MM.1S (cell line): ENCODE measurements around the gene OR8G1.

Experiments
- DNase-seq: peaks from one replicate; pipeline ENCODE4 v3.0.0-alpha.2; 2015
- H2AFZ ChIP-seq: fragments of 300-600 bp; sonication (generic); 2 replicates; pipeline ENCODE4 v1.6.0; 2016; ENCODE audit warnings: antibody characterized with exemption, low read length
- H3F3A ChIP-seq: fragments of 300-600 bp; sonication (generic); 2 replicates; pipeline ENCODE4 v1.6.1; 2016; ENCODE audit warnings: mild to moderate bottlenecking, antibody characterized with exemption, low read length, moderate library complexity, mixed read lengths; ENCODE audit not compliant: insufficient read depth
- H3K27ac ChIP-seq: fragments of 300-600 bp; sonication (generic); 2 replicates; pipeline ENCODE4 v1.5.1; 2016; ENCODE audit warnings: mild to moderate bottlenecking, low read length
- H3K27me3 ChIP-seq: fragments of 300-600 bp; sonication (generic); replicated peaks from 2 replicates; pipeline ENCODE4 v1.6.0; 2016; ENCODE audit warnings: low read length; ENCODE audit not compliant: insufficient read depth
- H3K36me3 ChIP-seq: fragments of 300-600 bp; sonication (generic); replicated peaks from 2 replicates; pipeline ENCODE4 v1.6.1; 2016; ENCODE audit warnings: mild to moderate bottlenecking, low read length, mixed read lengths; ENCODE audit not compliant: insufficient read depth
- H3K4me1 ChIP-seq: fragments of 300-600 bp; sonication (generic); 2 replicates; pipeline ENCODE4 v1.6.1; 2016; ENCODE audit warnings: low read length, mixed read lengths
- H3K4me2 ChIP-seq: fragments of 300-600 bp; sonication (generic); 2 replicates; pipeline ENCODE4 v1.6.0; 2016; ENCODE audit warnings: low read depth, low read length
- H3K4me3 ChIP-seq: fragments of 300-600 bp; sonication (generic); 2 replicates; pipeline ENCODE4 v1.5.1; 2016; ENCODE audit warnings: low read length, mixed read lengths
- H3K79me2 ChIP-seq: fragments of 300-600 bp; sonication (generic); 2 replicates; pipeline ENCODE4 v1.6.1; 2016; ENCODE audit warnings: mixed run types, low read length, mixed read lengths
- H3K9ac ChIP-seq: fragments of 300-600 bp; sonication (generic); 2 replicates; pipeline ENCODE4 v1.6.1; 2016; ENCODE audit warnings: low read length, mixed read lengths
- H3K9me2 ChIP-seq: fragments of 300-600 bp; sonication (generic); replicated peaks from 2 replicates; pipeline ENCODE4 v1.6.1; 2016; ENCODE audit warnings: mild to moderate bottlenecking, low read length, mixed read lengths; ENCODE audit not compliant: insufficient read depth
- H3K9me3 ChIP-seq: fragments of 300-600 bp; sonication (generic); replicated peaks from 2 replicates; pipeline ENCODE4 v1.6.1; 2016; ENCODE audit warnings: mild to moderate bottlenecking, low read length, mixed read lengths; ENCODE audit not compliant: insufficient read depth
- H4K20me1 ChIP-seq: fragments of 300-600 bp; sonication (generic); 2 replicates; pipeline ENCODE4 v1.6.1; 2016; ENCODE audit warnings: mild to moderate bottlenecking, low read length, moderate library complexity, mixed read lengths; ENCODE audit not compliant: insufficient read depth
- EZH2 ChIP-seq: fragments of 300-600 bp; sonication (generic); optimal IDR thresholded peaks from 2 replicates; pipeline ENCODE3; 2017; ENCODE audit warnings: low read depth, mild to moderate bottlenecking, antibody characterized with exemption, low read length, mixed read lengths
- EZH2phosphoT487 ChIP-seq: fragments of 300-600 bp; sonication (generic); IDR thresholded peaks from 2 replicates; pipeline ENCODE4 v1.6.1; 2018; ENCODE audit warnings: antibody characterized with exemption, low read length
- TF ChIP-seq, protein P1 (sequence below): fragments of 300-600 bp; sonication (generic); IDR thresholded peaks from 2 replicates; pipeline ENCODE4 v1.5.1; 2016; ENCODE audit warnings: antibody characterized with exemption, low read length, mixed read lengths

OR8G1 gene

DNA sequence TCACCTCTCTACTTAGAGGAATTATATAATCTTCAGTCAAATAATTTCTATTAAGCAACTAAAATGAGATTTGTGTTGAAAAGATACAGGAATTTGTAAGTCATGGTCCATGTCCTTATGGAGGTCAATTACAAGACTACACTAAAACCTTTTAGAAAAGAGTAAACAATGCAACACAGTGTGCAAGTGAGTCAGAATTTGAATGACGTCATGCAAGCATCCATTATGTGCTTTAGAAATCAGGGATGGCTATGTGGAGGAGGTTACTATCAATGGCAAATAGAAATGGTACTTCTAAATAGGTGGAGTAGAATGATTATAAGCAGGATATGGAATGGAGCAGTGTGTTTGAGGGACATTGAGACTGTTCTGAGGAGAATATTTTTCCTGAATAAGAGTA, 41.2 kb upstream of the OR8G1 start:
- no peak for DNase-seq

DNA sequence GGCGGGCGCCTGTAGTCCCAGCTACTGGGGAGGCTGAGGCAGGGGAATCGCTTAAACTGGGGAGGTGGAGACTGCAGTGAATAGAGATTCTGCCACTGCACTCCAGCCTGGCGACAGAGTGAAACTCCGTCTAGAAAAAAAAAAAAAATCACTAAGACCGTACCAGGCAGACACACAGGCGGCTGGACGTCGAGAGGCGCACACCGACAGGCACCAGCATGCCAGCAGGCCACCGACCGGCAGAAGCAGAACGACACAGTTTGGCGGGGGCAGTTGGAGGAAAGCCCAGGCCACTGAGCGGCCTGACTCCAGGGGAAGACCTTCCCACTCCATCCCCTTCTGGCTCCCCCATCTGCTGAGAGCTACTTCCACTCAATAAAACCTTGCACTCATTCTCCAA, 40.2 kb upstream of the OR8G1 start:
- no peaks in the 10 kb centered on the region for H3K9me3 ChIP-seq
- no peak overlapping the region for H3K4me3 ChIP-seq
- H4K20me1 ChIP-seq, result no peaks in the 10 kb centered on the region
- TF ChIP-seq EZH2phosphoT487, result no peak
- TF ChIP-seq, protein P1, sequence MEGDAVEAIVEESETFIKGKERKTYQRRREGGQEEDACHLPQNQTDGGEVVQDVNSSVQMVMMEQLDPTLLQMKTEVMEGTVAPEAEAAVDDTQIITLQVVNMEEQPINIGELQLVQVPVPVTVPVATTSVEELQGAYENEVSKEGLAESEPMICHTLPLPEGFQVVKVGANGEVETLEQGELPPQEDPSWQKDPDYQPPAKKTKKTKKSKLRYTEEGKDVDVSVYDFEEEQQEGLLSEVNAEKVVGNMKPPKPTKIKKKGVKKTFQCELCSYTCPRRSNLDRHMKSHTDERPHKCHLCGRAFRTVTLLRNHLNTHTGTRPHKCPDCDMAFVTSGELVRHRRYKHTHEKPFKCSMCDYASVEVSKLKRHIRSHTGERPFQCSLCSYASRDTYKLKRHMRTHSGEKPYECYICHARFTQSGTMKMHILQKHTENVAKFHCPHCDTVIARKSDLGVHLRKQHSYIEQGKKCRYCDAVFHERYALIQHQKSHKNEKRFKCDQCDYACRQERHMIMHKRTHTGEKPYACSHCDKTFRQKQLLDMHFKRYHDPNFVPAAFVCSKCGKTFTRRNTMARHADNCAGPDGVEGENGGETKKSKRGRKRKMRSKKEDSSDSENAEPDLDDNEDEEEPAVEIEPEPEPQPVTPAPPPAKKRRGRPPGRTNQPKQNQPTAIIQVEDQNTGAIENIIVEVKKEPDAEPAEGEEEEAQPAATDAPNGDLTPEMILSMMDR, result no peak
- no peak for TF ChIP-seq EZH2
- DNase-seq, result no peak
- H3K4me1 ChIP-seq, result no peaks in the 10 kb centered on the region
- H2AFZ ChIP-seq, result no peak overlapping the region
- H3K27me3 ChIP-seq, result no peaks in the 10 kb centered on the region
- H3K4me2 ChIP-seq, result no peak overlapping the region
- no peaks in the 10 kb centered on the region for H3K9me2 ChIP-seq
- no peaks in the 10 kb centered on the region for H3F3A ChIP-seq
- H3K36me3 ChIP-seq, result no peaks in the 10 kb centered on the region
- no peaks in the 10 kb centered on the region for H3K79me2 ChIP-seq
- H3K27ac ChIP-seq, result no peak overlapping the region
- no peak overlapping the region for H3K9ac ChIP-seq

More for the DNA sequence above, 41.2 kb upstream of the OR8G1 start:
- H3K79me2 ChIP-seq, result no peaks in the 10 kb centered on the region
- H3K27ac ChIP-seq, result no peak overlapping the region
- no peaks in the 10 kb centered on the region for H3F3A ChIP-seq
- H3K9me2 ChIP-seq, result no peaks in the 10 kb centered on the region
- no peak overlapping the region for H3K4me2 ChIP-seq
- TF ChIP-seq, protein P1, result no peak
- TF ChIP-seq EZH2phosphoT487 (no peak), EZH2 (no peak)
- no peaks in the 10 kb centered on the region for H3K27me3 ChIP-seq
- H2AFZ ChIP-seq, result no peak overlapping the region
- no peaks in the 10 kb centered on the region for H3K36me3 ChIP-seq
- H4K20me1 ChIP-seq, result no peaks in the 10 kb centered on the region
- no peak overlapping the region for H3K9ac ChIP-seq
- H3K9me3 ChIP-seq, result no peaks in the 10 kb centered on the region
- no peaks in the 10 kb centered on the region for H3K4me1 ChIP-seq
- H3K4me3 ChIP-seq, result no peak overlapping the region

DNA sequence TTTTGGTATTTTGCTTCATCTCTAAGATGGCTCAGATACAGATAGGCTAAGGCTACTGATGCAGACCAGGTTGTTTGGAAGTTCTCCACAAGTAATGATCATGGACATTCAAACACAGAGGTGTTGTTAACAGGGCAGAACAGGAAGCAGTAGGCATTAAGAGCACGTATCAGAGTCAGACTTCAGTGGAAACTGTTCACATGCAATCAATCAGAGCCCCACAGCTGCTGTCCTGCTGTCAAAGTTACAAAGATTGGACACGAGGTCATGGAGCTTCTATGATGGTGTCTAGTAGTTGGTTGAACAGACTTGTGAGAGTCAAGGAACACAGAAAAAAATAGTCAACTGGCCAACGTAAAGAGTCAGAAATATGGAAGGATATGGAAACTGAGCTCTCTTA, 37.9 kb upstream of the OR8G1 start:
- no peak for DNase-seq
- TF ChIP-seq, protein P1, result no peak
- TF ChIP-seq EZH2, result no peak
- TF ChIP-seq EZH2phosphoT487, result no peak

More for the DNA sequence above, 37.9 kb upstream of the OR8G1 start:
- Histone ChIP-seq H3K4me2 (no peak overlapping the region), H3F3A (no peaks in the 10 kb centered on the region), H3K9me3 (no peaks in the 10 kb centered on the region), H3K4me1 (no peaks in the 10 kb centered on the region), H4K20me1 (no peaks in the 10 kb centered on the region), H2AFZ (no peak overlapping the region), H3K27ac (no peak overlapping the region), H3K4me3 (no peak overlapping the region), H3K9ac (no peak overlapping the region), H3K79me2 (no peaks in the 10 kb centered on the region), H3K36me3 (no peaks in the 10 kb centered on the region), H3K27me3 (no peaks in the 10 kb centered on the region), H3K9me2 (no peaks in the 10 kb centered on the region)
